Measurements from ENCODE around the gene HK2. TPM values are rescaled to one million over a fixed set of nuclear protein-coding genes. Genes with fewer than 3 reads are reported as not detected.

HK2 gene
- total and polyA plus RNA-seq, 2 of the 4 experiments (the other 2 are of a cell fraction) = 17.4 to 20.9 TPM

DNA sequence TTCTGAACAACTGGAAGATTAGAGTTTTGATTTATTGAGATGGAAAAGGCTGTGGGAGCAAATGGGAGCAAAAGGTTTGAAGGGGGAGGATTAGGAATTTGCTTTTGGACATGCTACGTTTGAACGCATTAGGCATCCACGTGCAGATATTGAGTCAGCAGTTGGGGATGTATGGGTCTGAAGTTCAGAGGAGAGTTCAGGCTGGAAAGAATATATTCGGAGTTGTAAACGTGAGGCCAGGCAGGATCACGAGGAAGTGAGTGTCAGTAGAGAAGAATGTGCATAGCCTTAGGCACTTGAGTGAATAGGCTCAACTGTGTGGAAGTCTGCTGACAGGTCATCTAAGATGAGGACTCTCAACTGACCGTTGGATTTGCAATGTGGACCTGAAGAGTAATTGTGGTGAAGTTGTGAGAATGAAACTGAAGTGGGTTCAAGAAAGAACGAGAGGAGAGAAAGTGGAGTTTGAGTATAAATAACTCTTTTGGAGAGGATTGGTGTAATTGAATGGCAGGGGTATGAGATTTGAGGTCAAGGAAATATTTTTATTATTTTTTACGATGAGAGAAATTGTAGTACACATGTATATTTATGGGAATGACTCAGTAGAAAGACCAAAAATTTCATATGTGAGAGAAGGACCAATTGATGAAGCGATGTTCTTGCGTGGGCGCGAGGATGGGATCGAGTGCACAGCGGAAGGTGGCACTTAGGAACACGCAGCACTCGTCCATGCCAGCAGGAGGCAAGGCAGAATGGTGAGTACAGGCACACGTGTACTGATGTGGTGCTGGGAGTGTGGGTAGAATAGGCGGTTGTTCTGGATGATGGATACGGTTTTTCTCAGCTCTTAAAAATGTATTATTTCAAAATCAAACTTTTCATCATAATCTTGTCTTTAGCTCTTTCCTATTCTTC is 84.0 kb downstream of the HK2 start:
- peak overlapping the region; percentile 92 for H2BK20ac ChIP-seq (ENCODE audit: low read depth, low read length)
- H4K91ac ChIP-seq (ENCODE audit: insufficient read depth, low read depth, low read length) = peak overlapping the region; percentile 98
- H3K36me3 ChIP-seq (ENCODE audit: control insufficient read depth, insufficient read depth, low read length) = no peaks in the 10 kb centered on the region
- peak; percentile 99 for TF ChIP-seq BHLHE40 (IDR thresholded peaks at IDR 0.05; ENCODE audit: low read depth, low read length)
- no peak for TF ChIP-seq CHD1 (IDR thresholded peaks at IDR 0.05; ENCODE audit: low read depth, low read length)
- peak; percentile 30; the same call in 1 of the 2 replicates for TF ChIP-seq USF2 (IDR thresholded peaks at IDR 0.05; ENCODE audit: low read depth, low read length)
- no peak for TF ChIP-seq FOS (IDR thresholded peaks at IDR 0.05; ENCODE audit: low read depth, low read length)
- TF ChIP-seq MAFK (IDR thresholded peaks at IDR 0.05; ENCODE audit: low read depth, low read length) = peak; percentile 34; the same call in 1 of the 2 replicates
- TF ChIP-seq NFE2L2 (IDR thresholded peaks at IDR 0.05; ENCODE audit: low read depth, low read length) = 0 out of 2 replicates have a peak, but pooled peaks have one; percentile 6
- peak; percentile 33; the same call in 1 of the 2 replicates for TF ChIP-seq MXI1 (IDR thresholded peaks at IDR 0.05; ENCODE audit: borderline replicate concordance, low read depth, low read length)
- intact Hi-C loops (cut with micrococcal nuclease) = loop anchor here (2.0 to 5.0 kb wide), 3 partner anchors 147 to 689 kb away; no protein-coding TSS in a partner anchor
- peak overlapping the region; percentile 88 for H4K5ac ChIP-seq (ENCODE audit: low read depth, low read length)
- H3K4me1 ChIP-seq (ENCODE audit: control insufficient read depth, insufficient read depth, low read length) = peaks cover 17% of the 10 kb centered on the region
- H2BK15ac ChIP-seq (ENCODE audit: low read depth, low read length) = peak overlapping the region; percentile 100; the same call in 2 of the 3 replicates
- peak overlapping the region; percentile 98 for H3K18ac ChIP-seq (ENCODE audit: low read depth, low read length)
- H2AK5ac ChIP-seq (ENCODE audit: low read depth, low read length) = peak overlapping the region; percentile 100
- dilution Hi-C loops (cut with HindIII; ENCODE audit: low sequenced_read_pairs, unreplicated experiment) = no loop called here
- peak overlapping the region; percentile 97 for H3K4ac ChIP-seq (ENCODE audit: low read depth, low read length)
- ChIA-PET CTCF (interaction anchor here (0.6 to 1.3 kb wide), 2 partner anchors 10 to 135 kb away, joined by 4 read pairs; no protein-coding TSS in a partner anchor), POLR2A (ENCODE audit: unreplicated experiment) (no interaction called here)
- H3K23ac ChIP-seq (ENCODE audit: low read depth, low read length) = peak overlapping the region; percentile 51; the same call in 1 of the 2 replicates
- DNase-seq (peak; percentile 96), ATAC-seq (ENCODE audit: low read depth) (peak; percentile 86)
- peak overlapping the region; percentile 97 for H3K14ac ChIP-seq (replicated peaks; ENCODE audit: low read depth, low read length)
- peak overlapping the region; percentile 65 for H3K27ac ChIP-seq (ENCODE audit: insufficient read depth, low read length)
- H2AFZ ChIP-seq (replicated peaks; ENCODE audit: low read length, poor library complexity) = peak overlapping the region; percentile 74
- 62 to 100% methylated on average over 2 to 12 of the region's 20 CpGs for WGBS, 2 experiments (ENCODE audit: extremely low coverage in 2 of 2, insufficient read length in 1 of 2)
- H2BK5ac ChIP-seq (ENCODE audit: low read depth, low read length, poor library complexity, severe bottlenecking) = peak overlapping the region; percentile 96
- H3K9ac ChIP-seq (ENCODE audit: low read depth, low read length) = no peak overlapping the region
- no peaks in the 10 kb centered on the region for H4K20me1 ChIP-seq (ENCODE audit: insufficient read depth, low read length)
- H3K56ac ChIP-seq (ENCODE audit: extremely low read depth, insufficient read depth, low read length) = peak overlapping the region; percentile 54; the same call in 1 of the 2 replicates
- no peaks in the 10 kb centered on the region for H3K9me3 ChIP-seq (ENCODE audit: control insufficient read depth, insufficient read depth, low read length)
- H3K9me1 ChIP-seq (ENCODE audit: insufficient read depth, low read length) = peaks cover 21% of the 10 kb centered on the region
- peak overlapping the region; percentile 95 for H2BK120ac ChIP-seq (ENCODE audit: low read depth, low read length)
- H3K79me1 ChIP-seq (ENCODE audit: low read depth in 1 of 2, low read length in 2 of 2) = peaks cover 0 to 13% of the 10 kb centered on the region in 2 experiments; a peak in 1 of 4 replicates
- H4K8ac ChIP-seq (ENCODE audit: low read depth in 2 of 2, low read length in 2 of 2) = peak overlapping the region; percentile 80 to 86; a peak in 3 of 4 replicates
- peak overlapping the region; percentile 40 for H3K4me2 ChIP-seq (ENCODE audit: low read depth, low read length)
- in situ Hi-C loops (cut with MboI; ENCODE audit: low sequenced_read_pairs) = loop anchor here (10.0 to 25.0 kb wide), 2 partner anchors 487 to 694 kb away; no protein-coding TSS in a partner anchor
- no peak overlapping the region for H3K4me3 ChIP-seq (ENCODE audit: insufficient read depth, low read depth, low read length)
- H3K27me3 ChIP-seq (ENCODE audit: control insufficient read depth, insufficient read depth, low read length) = no peaks in the 10 kb centered on the region
- H2AK9ac ChIP-seq (replicated peaks; ENCODE audit: low read depth, low read length, poor library complexity) = peak overlapping the region; percentile 91
- no TSS peak for BruUV-seq (replicated peaks)

All from IMR-90 (cell line).